Activated naive CD4-positive, alpha-beta T cell treated with anti-CD3 and anti-CD28 coated beads, Interleukin-2, amount 10 ng/mL, durations not matched to agents 7 days and 5 days (primary cell): ENCODE data around the gene KIF13A.
A peak's percentile ranks its signal among the peaks of the same experiment; 100 is the strongest.
"Not testable (repeated sequence)": the region's sequence is repeated elsewhere in the genome, so short reads cannot be mapped to it uniquely, and the experiment has no call there.

Source experiments
- CTCF ChIA-PET: fragments of 350-600 bp; sonication (Branson Sonifier 250); formaldehyde crosslinking; loops from one replicate; lab custom pipeline; 2021; ENCODE audit warnings: antibody characterized with exemption; lab: Charles Lee
- DNase-seq: peaks from one replicate; pipeline ENCODE4 v3.0.0-alpha.2; 2020
- H3K27ac Mint-ChIP-seq: one replicate; pipeline ENCODE4 v1.8.0; 2021; ENCODE audit warnings: mild to moderate bottlenecking, moderate library complexity, mixed read lengths
- H3K27me3 Mint-ChIP-seq: one replicate; pipeline ENCODE4 v1.8.0; 2021; ENCODE audit warnings: mild to moderate bottlenecking, mixed read lengths
- H3K36me3 Mint-ChIP-seq: one replicate; pipeline ENCODE4 v1.8.0; 2021; ENCODE audit warnings: mixed read lengths
- H3K4me1 Mint-ChIP-seq: one replicate; pipeline ENCODE4 v1.8.0; 2021; ENCODE audit warnings: mixed read lengths
- H3K4me3 Mint-ChIP-seq: one replicate; pipeline ENCODE4 v1.8.0; 2021; ENCODE audit warnings: mild to moderate bottlenecking, moderate library complexity, mixed read lengths
- H3K9me3 Mint-ChIP-seq: one replicate; pipeline ENCODE4 v1.8.0; 2021; ENCODE audit warnings: mixed read lengths

KIF13A gene

DNA sequence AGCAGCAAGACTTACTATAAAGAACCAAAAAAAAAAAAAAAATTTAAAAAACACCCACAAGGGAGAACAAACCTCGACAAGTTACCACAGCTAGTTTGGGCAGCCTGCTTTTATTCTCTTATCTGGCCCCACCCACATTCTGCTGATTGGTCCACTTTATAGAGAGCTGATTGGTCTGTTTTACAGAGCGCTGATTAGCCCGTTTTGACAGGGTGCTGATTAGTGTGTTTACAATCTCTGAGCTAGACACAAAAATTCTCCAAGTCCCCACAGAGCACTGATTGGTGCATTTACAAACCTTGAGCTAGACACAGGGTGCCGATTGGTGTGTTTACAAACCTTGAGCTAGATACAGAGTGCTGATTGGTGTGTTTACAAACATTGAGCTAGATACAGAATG, 31.7 kb upstream of the KIF13A start:
- H3K4me1 Mint-ChIP-seq, H3K9me3 Mint-ChIP-seq, CTCF ChIA-PET, H3K4me3 Mint-ChIP-seq, H3K27ac Mint-ChIP-seq, H3K36me3 Mint-ChIP-seq, DNase-seq, H3K27me3 Mint-ChIP-seq: not testable (repeated sequence)

DNA sequence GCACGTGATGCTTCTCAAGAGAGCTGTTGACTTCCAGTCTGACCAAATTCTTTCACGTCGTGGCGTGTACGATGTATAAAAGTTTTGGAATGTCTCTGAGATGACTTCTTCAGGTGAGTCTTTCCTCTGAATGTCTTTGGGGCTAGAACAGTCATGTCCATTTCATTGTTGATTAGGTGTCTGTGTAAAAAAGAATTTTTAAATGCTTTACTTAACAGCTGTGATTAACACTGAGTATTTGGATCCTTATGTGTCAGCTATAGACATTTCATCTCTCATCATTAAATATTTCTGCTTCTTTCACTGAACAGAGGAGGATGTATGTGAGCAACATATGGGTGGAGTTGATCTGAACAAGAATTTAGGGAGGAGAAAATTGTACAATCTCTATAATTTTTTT, 29.3 kb upstream of the KIF13A start:
- CTCF ChIA-PET: interaction anchor here (1.0 kb wide), 1 partner anchor 307 kb away, joined by 3 read pairs; no protein-coding TSS in a partner anchor
- no peaks in the 10 kb centered on the region for H3K4me1 Mint-ChIP-seq

GRCh38 chr6:18016133-18016532, 28.7 kb upstream of the KIF13A start:
- H3K9me3 Mint-ChIP-seq: peaks cover 4% of the 10 kb centered on the region
- no peaks in the 10 kb centered on the region for H3K27me3 Mint-ChIP-seq
- no peak overlapping the region for H3K27ac Mint-ChIP-seq
- no peaks in the 10 kb centered on the region for H3K36me3 Mint-ChIP-seq
- no peak overlapping the region for H3K4me3 Mint-ChIP-seq
- CTCF ChIA-PET: interaction anchor here (1.0 kb wide), 1 partner anchor 308 kb away, joined by 3 read pairs; no protein-coding TSS in a partner anchor
- no peak for DNase-seq
- H3K4me1 Mint-ChIP-seq: no peaks in the 10 kb centered on the region

More for the DNA sequence above, 29.3 kb upstream of the KIF13A start:
- no peaks in the 10 kb centered on the region for H3K27me3 Mint-ChIP-seq
- peaks cover 4% of the 10 kb centered on the region for H3K9me3 Mint-ChIP-seq
- H3K27ac Mint-ChIP-seq: no peak overlapping the region
- no peaks in the 10 kb centered on the region for H3K36me3 Mint-ChIP-seq
- no peak for DNase-seq
- no peak overlapping the region for H3K4me3 Mint-ChIP-seq

GRCh38 chr6:18011287-18011686, 23.9 kb upstream of the KIF13A start:
- H3K9me3 Mint-ChIP-seq: peaks cover 7% of the 10 kb centered on the region
- no peak overlapping the region for H3K27ac Mint-ChIP-seq
- H3K4me3 Mint-ChIP-seq: no peak overlapping the region
- no peak for DNase-seq
- CTCF ChIA-PET: no interaction called here
- no peaks in the 10 kb centered on the region for H3K4me1 Mint-ChIP-seq
- H3K36me3 Mint-ChIP-seq: no peaks in the 10 kb centered on the region
- peaks cover 6% of the 10 kb centered on the region for H3K27me3 Mint-ChIP-seq

DNA sequence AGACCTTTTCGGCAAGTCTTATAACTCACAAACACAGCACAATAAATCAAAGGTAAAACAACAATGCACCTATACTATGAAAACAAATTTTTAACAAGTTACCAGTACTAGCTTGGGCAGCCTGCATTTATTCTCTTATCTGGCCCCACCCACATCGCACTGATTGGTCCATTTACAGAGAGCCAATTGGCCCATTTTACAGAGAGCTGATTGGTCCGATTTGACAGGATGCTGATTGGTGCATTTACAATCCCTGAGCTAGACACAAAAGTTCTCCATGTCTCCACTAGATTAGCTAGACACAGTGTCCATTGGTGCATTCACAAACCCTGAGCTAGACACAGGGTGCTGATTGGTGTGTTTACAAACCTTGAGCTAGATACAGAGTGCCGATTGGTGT, 23.1 kb upstream of the KIF13A start:
- H3K27ac Mint-ChIP-seq, H3K4me1 Mint-ChIP-seq, CTCF ChIA-PET, H3K27me3 Mint-ChIP-seq, DNase-seq, H3K36me3 Mint-ChIP-seq, H3K4me3 Mint-ChIP-seq, H3K9me3 Mint-ChIP-seq: not testable (repeated sequence)

DNA sequence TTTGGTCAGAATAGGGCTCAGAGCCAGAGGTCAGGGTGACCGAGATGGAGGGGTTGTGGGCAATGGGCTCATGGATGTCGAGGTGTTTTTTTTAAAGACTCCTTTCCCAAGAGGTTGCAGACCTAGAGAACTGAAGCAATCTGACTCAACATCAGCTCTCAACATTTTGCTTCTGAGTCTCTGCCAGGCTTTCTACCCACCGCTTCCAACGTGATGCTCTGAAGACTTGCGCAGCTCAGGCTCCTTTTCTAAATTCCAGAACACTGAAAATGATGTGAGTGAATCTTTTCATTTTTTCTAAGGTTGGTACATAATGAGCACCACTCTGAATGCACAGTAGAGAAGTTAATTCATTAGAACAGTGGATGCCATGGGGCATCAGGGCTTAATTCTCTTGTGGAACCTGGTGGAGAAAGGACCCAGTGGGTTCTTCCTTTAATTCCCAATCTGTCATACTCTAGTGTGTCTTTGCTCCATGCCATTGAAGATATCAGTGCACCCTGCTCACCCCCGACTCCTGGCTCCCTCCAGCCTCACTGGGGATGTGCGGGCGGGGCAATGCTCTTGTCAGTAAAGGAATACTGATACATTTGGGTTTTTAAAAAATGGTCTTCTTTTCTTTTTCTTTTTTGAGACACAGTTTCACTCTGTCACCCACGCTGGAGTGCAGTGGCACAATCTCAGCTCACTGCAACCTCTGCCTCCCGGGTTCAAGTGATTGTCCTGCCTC, 17.0 kb upstream of the KIF13A start:
- H3K27me3 Mint-ChIP-seq: peaks cover 6% of the 10 kb centered on the region
- H3K36me3 Mint-ChIP-seq: no peaks in the 10 kb centered on the region
- no peak overlapping the region for H3K4me3 Mint-ChIP-seq
- DNase-seq: no peak
- H3K9me3 Mint-ChIP-seq: no peaks in the 10 kb centered on the region
- H3K4me1 Mint-ChIP-seq: no peaks in the 10 kb centered on the region
- no peak overlapping the region for H3K27ac Mint-ChIP-seq
- CTCF ChIA-PET: no interaction called here

DNA sequence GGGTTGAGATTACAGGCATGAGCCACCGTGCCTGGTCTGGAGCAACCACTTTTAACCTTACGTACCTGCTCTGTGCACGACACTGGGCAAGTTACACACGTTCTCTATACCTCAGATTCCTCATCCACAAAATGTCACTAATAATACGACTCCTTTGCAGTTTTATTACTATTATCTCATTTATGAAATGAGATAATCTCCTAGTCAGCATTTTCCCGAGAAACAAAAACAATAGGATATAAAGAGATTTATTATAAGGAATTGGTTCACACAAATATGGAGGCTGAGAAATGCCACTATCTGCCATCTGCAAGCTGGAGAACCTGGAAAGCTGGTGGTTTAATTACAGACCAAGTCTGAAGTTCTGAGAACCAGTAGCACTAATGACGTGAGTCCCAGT, 12.0 kb upstream of the KIF13A start:
- H3K4me1 Mint-ChIP-seq: no peaks in the 10 kb centered on the region
- peaks cover 14% of the 10 kb centered on the region for H3K27me3 Mint-ChIP-seq
- H3K9me3 Mint-ChIP-seq: no peaks in the 10 kb centered on the region
- H3K36me3 Mint-ChIP-seq: no peaks in the 10 kb centered on the region
- H3K4me3 Mint-ChIP-seq: no peak overlapping the region
- DNase-seq: no peak
- CTCF ChIA-PET: no interaction called here
- H3K27ac Mint-ChIP-seq: no peak overlapping the region

DNA sequence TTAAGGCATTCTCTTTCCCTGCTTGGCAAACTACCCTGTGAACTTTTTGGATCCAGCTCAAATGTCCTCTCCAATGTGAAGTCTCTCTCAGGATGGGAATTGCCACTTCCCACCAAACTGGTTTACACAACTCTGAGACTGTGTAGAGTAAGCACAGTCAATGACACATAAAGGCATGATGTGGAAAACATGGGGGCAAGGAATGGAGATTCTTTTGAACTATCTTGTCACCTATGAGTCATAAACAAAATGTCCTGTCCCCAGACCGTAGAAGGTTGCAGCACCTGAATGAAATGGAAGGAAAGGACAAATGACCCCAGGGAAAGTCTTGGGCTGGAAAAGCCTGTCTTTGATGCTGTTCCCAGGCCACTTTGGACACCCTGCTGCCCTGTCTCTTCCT, 11.0 kb upstream of the KIF13A start:
- Mint-ChIP-seq H3K27ac (no peak overlapping the region), H3K36me3 (no peaks in the 10 kb centered on the region), H3K9me3 (no peaks in the 10 kb centered on the region), H3K4me1 (no peaks in the 10 kb centered on the region), H3K4me3 (no peak overlapping the region), H3K27me3 (peaks cover 14% of the 10 kb centered on the region)
- DNase-seq: no peak
- CTCF ChIA-PET: no interaction called here

GRCh38 chr6:17998003-17998402, 10.6 kb upstream of the KIF13A start:
- DNase-seq: no peak
- Mint-ChIP-seq H3K27ac (no peak overlapping the region), H3K4me1 (no peaks in the 10 kb centered on the region), H3K9me3 (no peaks in the 10 kb centered on the region), H3K36me3 (no peaks in the 10 kb centered on the region), H3K27me3 (peaks cover 14% of the 10 kb centered on the region), H3K4me3 (no peak overlapping the region)
- CTCF ChIA-PET: no interaction called here

DNA sequence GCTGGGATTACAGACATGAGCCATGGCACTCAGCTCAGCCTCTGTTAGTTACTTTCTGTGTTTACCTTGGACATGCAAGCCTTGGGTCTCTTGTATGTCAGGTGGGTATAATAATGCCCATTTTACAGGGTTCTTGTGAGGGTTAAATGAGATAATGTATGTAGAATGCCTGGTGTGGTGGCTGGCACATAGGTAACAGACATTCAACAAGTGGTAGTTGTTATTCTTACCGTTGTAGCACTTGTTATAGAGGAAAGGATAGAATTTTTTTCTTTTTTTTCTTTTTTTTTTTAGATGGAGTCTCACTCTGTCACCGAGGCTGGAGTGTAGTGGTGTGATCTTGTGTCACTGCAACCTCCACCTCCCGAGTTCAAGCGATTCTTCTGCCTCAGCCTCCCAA, 8.0 kb upstream of the KIF13A start:
- Mint-ChIP-seq H3K9me3 (no peaks in the 10 kb centered on the region), H3K36me3 (no peaks in the 10 kb centered on the region), H3K27me3 (peaks cover 26% of the 10 kb centered on the region), H3K27ac (no peak overlapping the region), H3K4me1 (no peaks in the 10 kb centered on the region), H3K4me3 (no peak overlapping the region)
- CTCF ChIA-PET: interaction anchor here (0.6 kb wide), 1 partner anchor 296 kb away, joined by 3 read pairs; no protein-coding TSS in a partner anchor
- DNase-seq: no peak

GRCh38 chr6:17994019-17994418, 6.6 kb upstream of the KIF13A start:
- CTCF ChIA-PET: no interaction called here
- Mint-ChIP-seq H3K4me1 (no peaks in the 10 kb centered on the region), H3K36me3 (no peaks in the 10 kb centered on the region), H3K4me3 (no peak overlapping the region), H3K27me3 (peaks cover 39% of the 10 kb centered on the region), H3K9me3 (no peaks in the 10 kb centered on the region), H3K27ac (no peak overlapping the region)
- DNase-seq: no peak

DNA sequence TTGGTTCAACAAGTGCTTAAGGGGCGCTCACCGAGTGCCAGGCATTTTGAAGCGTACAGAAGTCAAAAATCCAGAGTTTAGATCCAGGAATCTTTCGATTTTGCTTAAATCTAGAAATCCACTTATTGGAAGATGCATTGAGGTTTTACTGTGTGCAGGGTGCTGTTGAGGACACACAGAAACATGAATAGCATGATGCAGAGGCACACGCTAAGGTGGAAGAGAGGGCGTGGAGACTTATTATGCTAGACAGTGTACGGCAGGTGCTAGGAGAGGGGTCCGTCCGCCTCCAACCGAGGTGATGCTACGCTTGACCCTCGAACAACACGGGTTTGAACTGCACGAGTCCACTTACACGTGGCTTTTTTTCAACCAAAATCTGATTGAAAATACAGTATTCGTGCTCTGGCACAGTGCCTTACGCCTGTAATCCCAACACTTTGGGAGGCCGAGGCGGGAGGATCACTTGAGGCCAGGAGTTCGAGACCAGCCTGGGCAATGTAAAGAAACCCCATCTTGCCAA, 1.0 kb upstream of the KIF13A start:
- H3K27ac Mint-ChIP-seq: no peak overlapping the region
- peaks cover 2% of the 10 kb centered on the region for H3K36me3 Mint-ChIP-seq
- no peaks in the 10 kb centered on the region for H3K9me3 Mint-ChIP-seq
- CTCF ChIA-PET: no interaction called here
- H3K4me3 Mint-ChIP-seq: peak overlapping the region; percentile 85
- peaks cover 72% of the 10 kb centered on the region for H3K27me3 Mint-ChIP-seq
- H3K4me1 Mint-ChIP-seq: peaks cover 7% of the 10 kb centered on the region
- DNase-seq: no peak

DNA sequence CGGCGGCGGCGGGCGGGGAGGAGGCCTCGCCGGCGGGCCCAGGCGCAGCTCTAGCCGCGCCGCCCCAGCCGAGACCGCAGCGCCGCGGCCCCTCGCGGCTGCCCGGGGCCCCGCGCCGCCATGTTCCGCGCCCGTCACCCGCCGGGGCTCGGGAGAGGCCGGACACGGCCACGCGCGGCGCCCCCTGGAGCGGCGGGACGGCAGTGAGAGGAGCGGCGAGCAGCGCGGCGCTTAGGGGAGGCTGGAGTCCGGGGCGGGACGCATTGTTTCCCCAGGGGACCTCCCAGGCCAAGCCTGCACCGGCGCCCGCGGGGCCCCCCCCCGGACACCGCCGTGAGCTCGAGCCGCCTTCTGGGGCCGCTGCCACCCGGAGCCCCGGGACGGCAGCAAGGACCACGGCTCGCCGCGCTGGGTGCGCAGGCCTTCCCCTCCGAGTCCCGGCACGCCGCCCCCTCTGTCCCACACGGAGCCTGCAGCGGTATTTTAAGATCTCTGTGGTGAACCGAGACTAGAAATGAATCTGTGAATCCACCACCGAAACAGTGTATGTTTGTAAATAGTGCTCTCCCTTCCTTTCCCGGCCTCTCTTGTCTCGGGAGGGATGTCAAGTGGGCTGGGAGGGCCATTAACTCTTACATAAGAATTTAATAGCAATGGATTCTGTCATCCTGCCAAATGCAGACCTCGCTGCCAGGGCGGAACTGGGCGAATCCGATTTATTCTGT, 424 bp upstream of the KIF13A start:
- peaks cover 2% of the 10 kb centered on the region for H3K36me3 Mint-ChIP-seq
- H3K27me3 Mint-ChIP-seq: peaks cover 76% of the 10 kb centered on the region
- peak overlapping the region; percentile 85 for H3K4me3 Mint-ChIP-seq
- DNase-seq: peak; percentile 46
- H3K27ac Mint-ChIP-seq: no peak overlapping the region
- CTCF ChIA-PET: no interaction called here
- peaks cover 7% of the 10 kb centered on the region for H3K4me1 Mint-ChIP-seq
- no peaks in the 10 kb centered on the region for H3K9me3 Mint-ChIP-seq

GRCh38 chr6:17986656-17987446, 584 bp downstream of the KIF13A start:
- Mint-ChIP-seq H3K27me3 (peaks cover 76% of the 10 kb centered on the region), H3K9me3 (no peaks in the 10 kb centered on the region), H3K36me3 (peaks cover 2% of the 10 kb centered on the region), H3K4me3 (peak overlapping the region; percentile 63), H3K27ac (no peak overlapping the region), H3K4me1 (peaks cover 7% of the 10 kb centered on the region)
- CTCF ChIA-PET: no interaction called here
- peak; percentile 23 for DNase-seq
